Measurements from ENCODE around the gene DRC1.

- TF ChIP-seq CTCF (IDR thresholded peaks at IDR 0.05) (no peak), POLR2A (IDR thresholded peaks at IDR 0.05; ENCODE audit: low read length) (no peak), USF2 (IDR thresholded peaks at IDR 0.05) (no peak)
Observed at GRCh38 chr2:26464390-26465265, 62.9 kb downstream of the DRC1 start.
